ENCODE data around the gene LRRC36.

Gene LRRC36

GRCh38 chr16:67419502-67419901 lies 92.9 kb downstream of the LRRC36 start:
- no peak for TF ChIP-seq CTCF (IDR thresholded peaks at IDR 0.05; ENCODE audit: low read depth, low read length, missing control alignments)
- H3K4me3 ChIP-seq (replicated peaks; ENCODE audit: low read depth, low read length) = no peak overlapping the region
- DNase-seq (ENCODE audit: extremely low read depth, low read depth) = no peak

- no peak for DNase-seq (ENCODE audit: extremely low read depth, low read depth)
- TF ChIP-seq CTCF (IDR thresholded peaks at IDR 0.05; ENCODE audit: low read depth, low read length, missing control alignments) = no peak
- H3K4me3 ChIP-seq (replicated peaks; ENCODE audit: low read depth, low read length) = no peak overlapping the region
Observed at GRCh38 chr16:67419931-67420330, 93.3 kb downstream of the LRRC36 start.

- H3K4me3 ChIP-seq (replicated peaks; ENCODE audit: low read depth, low read length) = no peak overlapping the region
- no peak for DNase-seq (ENCODE audit: extremely low read depth, low read depth)
- no peak for TF ChIP-seq CTCF (IDR thresholded peaks at IDR 0.05; ENCODE audit: low read depth, low read length, missing control alignments)
Observed at GRCh38 chr16:67421030-67421429, 94.4 kb downstream of the LRRC36 start.

GRCh38 chr16:67423015-67423414 lies 96.4 kb downstream of the LRRC36 start:
- no peak for DNase-seq (ENCODE audit: extremely low read depth, low read depth)
- H3K4me3 ChIP-seq (replicated peaks; ENCODE audit: low read depth, low read length) = no peak overlapping the region
- no peak for TF ChIP-seq CTCF (IDR thresholded peaks at IDR 0.05; ENCODE audit: low read depth, low read length, missing control alignments)

- DNase-seq (ENCODE audit: extremely low read depth, low read depth) = no peak
- no peak for TF ChIP-seq CTCF (IDR thresholded peaks at IDR 0.05; ENCODE audit: low read depth, low read length, missing control alignments)
- H3K4me3 ChIP-seq (replicated peaks; ENCODE audit: low read depth, low read length) = no peak overlapping the region
Observed at GRCh38 chr16:67423611-67424260, 97.1 kb downstream of the LRRC36 start.

- DNase-seq (ENCODE audit: extremely low read depth, low read depth) = no peak
- TF ChIP-seq CTCF (IDR thresholded peaks at IDR 0.05; ENCODE audit: low read depth, low read length, missing control alignments) = no peak
- no peak overlapping the region for H3K4me3 ChIP-seq (replicated peaks; ENCODE audit: low read depth, low read length)
Observed at GRCh38 chr16:67424261-67424615, 97.6 kb downstream of the LRRC36 start.

GRCh38 chr16:67425061-67425460 lies 98.4 kb downstream of the LRRC36 start:
- no peak overlapping the region for H3K4me3 ChIP-seq (replicated peaks; ENCODE audit: low read depth, low read length)
- DNase-seq (ENCODE audit: extremely low read depth, low read depth) = no peak
- TF ChIP-seq CTCF (IDR thresholded peaks at IDR 0.05; ENCODE audit: low read depth, low read length, missing control alignments) = no peak

Data from HFF-Myc (cell line).